Natural killer cell (primary cell): ENCODE measurements around the gene ZAR1L. TPM values are rescaled to one million over a fixed set of nuclear protein-coding genes. Genes with fewer than 3 reads are reported as not detected.

Source experiments
- ATAC-seq, 3 donors: fragments of 150-1000 bp in 2 of 3; fragments of 200-7000 bp in 1 of 3; cut with Tn5 transposase; 1 replicate in 1 of 3; 2 replicates in 2 of 3; pipeline ENCODE4 v1.10.0; 2021; ENCODE audit warnings: mild to moderate bottlenecking in 2 of 3, moderate library complexity in 2 of 3
- DNase-seq, 2 donors: peaks; one replicate each; pipeline versions ENCODE4 v3.0.0 to v3.0.0-alpha.2; 2013 to 2021; ENCODE audit warnings: mixed read lengths in 1 of 2
- H3K27ac ChIP-seq: one replicate; pipeline ENCODE4 v1.5.1; 2013; ENCODE audit warnings: mild to moderate bottlenecking, low read length
- H3K27me3 ChIP-seq: one replicate; pipeline ENCODE4 v1.6.1; 2013; ENCODE audit warnings: low read length; ENCODE audit not compliant: control insufficient read depth, insufficient read depth
- H3K36me3 ChIP-seq: one replicate; pipeline ENCODE4 v1.6.1; 2013; ENCODE audit warnings: low read length; ENCODE audit not compliant: control insufficient read depth, insufficient read depth
- H3K4me1 ChIP-seq: one replicate; pipeline ENCODE4 v1.6.1; 2013; ENCODE audit warnings: low read length; ENCODE audit not compliant: control insufficient read depth, insufficient read depth
- H3K4me3 ChIP-seq: one replicate; pipeline ENCODE4 v1.5.1; 2013; ENCODE audit warnings: low read length
- H3K9me3 ChIP-seq: one replicate; pipeline ENCODE4 v1.6.1; 2013; ENCODE audit warnings: low read length; ENCODE audit not compliant: control insufficient read depth, insufficient read depth
- H3K27ac Mint-ChIP-seq, 2 donors: one replicate each; pipeline ENCODE4 v1.8.0; 2022; ENCODE audit warnings: mild to moderate bottlenecking in 2 of 2, mixed read lengths in 2 of 2, moderate library complexity in 1 of 2
- H3K27me3 Mint-ChIP-seq, 2 donors: one replicate each; pipeline ENCODE4 v1.8.0; 2022; ENCODE audit warnings: low read depth in 2 of 2, mixed read lengths in 2 of 2
- H3K36me3 Mint-ChIP-seq: one replicate; pipeline ENCODE4 v1.8.0; 2022; ENCODE audit warnings: mixed read lengths
- H3K4me1 Mint-ChIP-seq, 2 donors: one replicate each; pipeline ENCODE4 v1.8.0; 2022; ENCODE audit warnings: mixed read lengths in 2 of 2
- H3K4me3 Mint-ChIP-seq: one replicate; pipeline ENCODE4 v1.8.0; 2022; ENCODE audit warnings: mild to moderate bottlenecking, moderate library complexity, mixed read lengths
- H3K9me3 Mint-ChIP-seq, 2 donors: one replicate each; pipeline ENCODE4 v1.8.0; 2022; ENCODE audit warnings: mixed read lengths in 2 of 2
- CTCF ChIP-seq: fragments of 200-600 bp; IDR thresholded peaks from one replicate; pipeline ENCODE4 v1.8.0; 2022; ENCODE audit warnings: antibody characterized with exemption
- WGBS: methylation state at CpG from one replicate; pipeline ENCODE4 v1.1.7; 2013; ENCODE audit warnings: missing lambda C conversion rate; ENCODE audit not compliant: insufficient coverage; 5-methylcytosine and 5-hydroxymethylcytosine counted together
- intact Hi-C: fragments of 100-400 bp; cut with micrococcal nuclease; formaldehyde crosslinking; loops from one replicate; pipeline ENCODE4 v1.14.2; 2022
- total RNA-seq, 4 donors: library from RNA; stranded (reverse); fragments of 120-200 nt in 1 of 4; gene quantifications; one replicate each; pipeline versions ENCODE4 v1.2.3 to v1.2.4, GENCODE V29; 2013 to 2022

ZAR1L gene
- total RNA-seq, 3 donors from 2014 or later (not counting 1 experiment from before 2014, with no cell fraction given), result 0.23 TPM; not detected in 2

DNA sequence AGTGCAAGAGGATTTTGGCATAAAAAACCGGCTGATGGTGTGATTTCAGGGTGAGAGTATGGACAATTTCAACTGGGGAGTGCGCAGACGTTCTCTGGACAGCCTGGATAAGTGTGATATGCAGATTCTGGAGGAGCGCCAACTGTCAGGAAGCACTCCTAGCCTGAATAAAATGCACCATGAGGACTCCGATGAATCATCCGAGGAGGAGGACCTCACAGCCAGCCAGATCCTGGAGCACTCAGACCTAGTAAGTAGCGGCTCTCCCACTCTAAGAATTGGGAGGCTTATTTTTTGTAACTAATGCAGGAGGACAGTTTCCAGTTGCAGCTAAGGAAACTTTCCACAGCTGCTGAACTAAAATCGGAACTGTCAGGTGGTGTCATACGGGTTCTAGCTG, 53.6 kb downstream of the ZAR1L start:
- Mint-ChIP-seq H3K4me1 (no peaks in the 10 kb centered on the region), H3K27ac (no peak overlapping the region), H3K4me3 (no peak overlapping the region), H3K36me3 (no peaks in the 10 kb centered on the region), H3K27me3 (no peaks in the 10 kb centered on the region), H3K9me3 (no peaks in the 10 kb centered on the region)
- no peaks in the 10 kb centered on the region for H3K9me3 ChIP-seq
- 94% methylated on average over 9 of the region's 9 CpGs for WGBS
- H3K4me1 ChIP-seq, result no peaks in the 10 kb centered on the region
- H3K4me3 ChIP-seq, result no peak overlapping the region
- intact Hi-C loops, result loop anchor here (10.0 kb wide), 1 partner anchor 183 kb away; no protein-coding TSS in a partner anchor
- no peak overlapping the region for H3K27ac ChIP-seq
- ATAC-seq (no peak), DNase-seq (no peak)
- H3K36me3 ChIP-seq, result peaks cover 3% of the 10 kb centered on the region
- no peaks in the 10 kb centered on the region for H3K27me3 ChIP-seq
- no peak for TF ChIP-seq CTCF

- TF ChIP-seq CTCF, result no peak
- intact Hi-C loops, result no loop called here
- no peak overlapping the region for H3K4me3 ChIP-seq
- no peaks in the 10 kb centered on the region for H3K27me3 ChIP-seq
- no peaks in the 10 kb centered on the region for H3K27me3 Mint-ChIP-seq
- no peak overlapping the region for H3K27ac ChIP-seq
- H3K9me3 ChIP-seq, result no peaks in the 10 kb centered on the region
- no peaks in the 10 kb centered on the region for H3K36me3 Mint-ChIP-seq
- H3K4me1 ChIP-seq, result no peaks in the 10 kb centered on the region
- DNase-seq, result no peak
- H3K4me1 Mint-ChIP-seq, result peaks cover 6 to 8% of the 10 kb centered on the region in 2 donors
- WGBS, result 100% methylated on average over 1 of the region's 1 CpG
- no peak overlapping the region for H3K27ac Mint-ChIP-seq
- no peaks in the 10 kb centered on the region for H3K9me3 Mint-ChIP-seq
- H3K4me3 Mint-ChIP-seq, result no peak overlapping the region
- peaks cover 2% of the 10 kb centered on the region for H3K36me3 ChIP-seq
- no peak for ATAC-seq
These were observed 56.0 kb downstream of the ZAR1L start for GRCh38 chr13:32259116-32259515.

- H3K4me1 Mint-ChIP-seq, result peaks cover 14 to 16% of the 10 kb centered on the region in 2 donors
- no peak for TF ChIP-seq CTCF
- Histone ChIP-seq H3K4me3 (no peak overlapping the region), H3K27me3 (no peaks in the 10 kb centered on the region), H3K4me1 (peaks cover 2% of the 10 kb centered on the region), H3K36me3 (peaks cover 2% of the 10 kb centered on the region), H3K27ac (no peak overlapping the region), H3K9me3 (no peaks in the 10 kb centered on the region)
- no peaks in the 10 kb centered on the region for H3K36me3 Mint-ChIP-seq
- no peak overlapping the region for H3K4me3 Mint-ChIP-seq
- no peak overlapping the region for H3K27ac Mint-ChIP-seq
- no peaks in the 10 kb centered on the region for H3K27me3 Mint-ChIP-seq
- no peaks in the 10 kb centered on the region for H3K9me3 Mint-ChIP-seq
- intact Hi-C loops, result no loop called here
- DNase-seq (no peak), ATAC-seq (no peak)
These were observed 57.5 kb downstream of the ZAR1L start for GRCh38 chr13:32257649-32258048.

DNA sequence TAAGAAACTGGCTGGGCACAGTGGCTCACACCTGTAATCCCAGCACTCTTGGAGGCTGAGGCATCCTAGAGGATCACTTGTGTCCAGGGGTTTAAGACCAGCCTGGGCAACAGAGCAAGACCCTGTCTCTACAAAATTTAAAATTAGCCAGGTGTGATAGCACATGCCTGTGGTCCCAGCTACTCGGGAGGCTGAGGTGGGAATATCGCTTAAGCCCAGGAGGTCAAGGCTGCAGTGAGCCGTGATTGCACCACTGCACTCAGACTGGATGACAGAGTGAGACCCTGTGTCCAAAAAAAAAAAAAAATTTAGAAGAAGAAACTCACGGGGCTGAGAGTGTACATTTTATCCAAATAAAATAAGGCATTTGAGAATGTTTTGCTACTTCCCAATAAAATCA, 58.9 kb downstream of the ZAR1L start:
- Histone ChIP-seq H3K4me1 (peaks cover 3% of the 10 kb centered on the region), H3K27me3 (no peaks in the 10 kb centered on the region), H3K9me3 (no peaks in the 10 kb centered on the region), H3K36me3 (peaks cover 4% of the 10 kb centered on the region), H3K4me3 (no peak overlapping the region), H3K27ac (no peak overlapping the region)
- no peaks in the 10 kb centered on the region for H3K9me3 Mint-ChIP-seq
- no peak for DNase-seq
- no peaks in the 10 kb centered on the region for H3K36me3 Mint-ChIP-seq
- no peak for ATAC-seq
- WGBS, result 97% methylated on average over 3 of the region's 4 CpGs
- intact Hi-C loops, result no loop called here
- TF ChIP-seq CTCF, result no peak
- H3K4me3 Mint-ChIP-seq, result no peak overlapping the region
- no peak overlapping the region for H3K27ac Mint-ChIP-seq
- peaks cover 16 to 19% of the 10 kb centered on the region in 2 donors for H3K4me1 Mint-ChIP-seq
- H3K27me3 Mint-ChIP-seq, result no peaks in the 10 kb centered on the region
